Stomach (tissue), 9 donors: ENCODE results near the gene TMEM141. TPM values are rescaled to one million over a fixed set of nuclear protein-coding genes. Genes with fewer than 3 reads are reported as not detected.
"Not testable (repeated sequence)": the region's sequence is repeated elsewhere in the genome, so short reads cannot be mapped to it uniquely, and the experiment has no call there.

ENCODE experiments used
- DNase-seq, 2 donors: peaks; one replicate each; pipeline versions ENCODE4 v3.0.0 to v3.0.0-alpha.2; 2013 to 2019
- H3K27ac ChIP-seq, 5 donors: fragments of 200-600 bp in 4 of 5; sonication (generic) in 4 of 5; one replicate each; pipeline ENCODE4 v1.5.1; 2013 to 2019; ENCODE audit warnings: mild to moderate bottlenecking in 1 of 5, moderate library complexity in 1 of 5
- H3K27me3 ChIP-seq, 3 donors: fragments of 200-600 bp; sonication (generic); one replicate each; pipeline ENCODE4 v1.5.1; 2017 to 2019; ENCODE audit warnings: mixed run types in 1 of 3
- H3K36me3 ChIP-seq, 4 donors: fragments of 200-600 bp; sonication (generic); 1 replicate in 3 of 4; 2 replicates in 1 of 4; pipeline ENCODE4 v1.5.1; 2016 to 2019
- H3K4me1 ChIP-seq, 4 donors: fragments of 200-600 bp; sonication (generic); one replicate each; pipeline ENCODE4 v1.5.1; 2016 to 2019
- H3K4me3 ChIP-seq, 4 donors: fragments of 200-600 bp; sonication (generic) in 3 of 4; one replicate each; pipeline ENCODE4 v1.5.1; 2016 to 2019; ENCODE audit warnings: mild to moderate bottlenecking in 1 of 4
- H3K9me3 ChIP-seq, 4 donors: fragments of 200-600 bp; sonication (generic); one replicate each; pipeline ENCODE4 v1.5.1; 2016 to 2019
- CTCF ChIP-seq, 7 experiments: fragments of 450-650 bp in 4 of 7; fragments of 200-600 bp in 3 of 7; sonication (generic) in 3 of 7; IDR thresholded peaks; one replicate each; pipeline ENCODE4 v1.5.1; 2016 to 2019; ENCODE audit warnings: antibody characterized with exemption in 7 of 7, control low read depth in 2 of 7, mild to moderate bottlenecking in 1 of 7
- EP300 ChIP-seq: sonication (generic); formaldehyde crosslinking; IDR thresholded peaks from one replicate; pipeline ENCODE4 v1.6.1; 2017; ENCODE audit warnings: antibody characterized with exemption
- POLR2A ChIP-seq, 4 donors: fragments of 450-650 bp; IDR thresholded peaks; one replicate each; pipeline ENCODE4 v1.6.1; 2016; ENCODE audit warnings: antibody characterized with exemption in 4 of 4, control low read depth in 2 of 4, mild to moderate bottlenecking in 1 of 4, moderate library complexity in 1 of 4
- POLR2AphosphoS5 ChIP-seq, 3 donors: sonication (generic); formaldehyde crosslinking; IDR thresholded peaks; one replicate each; pipeline ENCODE4 v1.6.1; 2016; ENCODE audit warnings: antibody characterized with exemption in 3 of 3
- WGBS, 5 donors: extraction: QIAGEN DNeasy Blood & Tissue Kit in 3 of 5; methylation state at CpG; one replicate each; pipeline versions ENCODE4 v1.1.5 to v1.1.7; 2013 to 2018; 5-methylcytosine and 5-hydroxymethylcytosine counted together
- intact Hi-C: fragments of 100-400 bp; cut with DNase I; formaldehyde crosslinking; loops from one replicate; pipeline ENCODE4 v1.15.1; 2023; ENCODE audit warnings: low total_unique reads
- polyA plus RNA-seq, 3 donors: library from polyadenylated mRNA; stranded (reverse); fragments of 200-250 nt; gene quantifications; one replicate each; pipeline ENCODE4 v1.2.3, GENCODE V29; 2013
- total RNA-seq, 5 donors: library from RNA; depleted of rRNA; stranded (reverse); fragments of >200 nt; gene quantifications; one replicate each; pipeline versions ENCODE4 v1.1.0 to v1.2.3, GENCODE V29; 2014 to 2016
- donor health status: healthy with polysubstance abuse.
- donor health status: Bipolar disorder and iron deficiency.
- donor health status: healthy.

TMEM141 gene
- total and polyA plus RNA-seq, 8 donors: 11.1 to 219 (median 103) TPM

GRCh38 chr9:136753371-136754058 is 37.6 kb upstream of the TMEM141 start:
- H3K27me3 ChIP-seq: no peaks in the 10 kb centered on the region
- peaks cover 0 to 27% (median 9%) of the 10 kb centered on the region in 4 donors for H3K9me3 ChIP-seq
- H3K4me1 ChIP-seq: peaks cover 0 to 9% (median 0%) of the 10 kb centered on the region in 4 donors
- no peak overlapping the region for H3K27ac ChIP-seq
- H3K4me3 ChIP-seq: no peak overlapping the region
- DNase-seq: no peak
- H3K36me3 ChIP-seq: no peaks in the 10 kb centered on the region
- WGBS, 5 donors: 81 to 90% (median 89%) methylated on average over 28 to 31 of the region's 31 CpGs
- TF ChIP-seq CTCF (IDR thresholded peaks at IDR 0.05): no peak
- no peak for TF ChIP-seq POLR2A (IDR thresholded peaks at IDR 0.05)
- TF ChIP-seq EP300: no peak
- no peak for TF ChIP-seq POLR2AphosphoS5 (IDR thresholded peaks at IDR 0.05)
- intact Hi-C loops: no loop called here

- TF ChIP-seq CTCF (IDR thresholded peaks at IDR 0.05): no peak
- TF ChIP-seq POLR2A (IDR thresholded peaks at IDR 0.05): no peak
- TF ChIP-seq POLR2AphosphoS5 (IDR thresholded peaks at IDR 0.05): no peak
- no peak for TF ChIP-seq EP300
- Histone ChIP-seq H3K27ac (no peak overlapping the region), H3K4me3 (no peak overlapping the region), H3K9me3 (peaks cover 0 to 27% (median 9%) of the 10 kb centered on the region in 4 donors), H3K27me3 (peaks cover 0 to 4% (median 0%) of the 10 kb centered on the region in 3 donors), H3K4me1 (peaks cover 0 to 3% (median 0%) of the 10 kb centered on the region in 4 donors), H3K36me3 (no peaks in the 10 kb centered on the region)
- intact Hi-C loops: no loop called here
- WGBS, 5 donors: 42 to 72% (median 61%) methylated on average over 10 to 17 of the region's 17 CpGs
- no peak for DNase-seq
Observed at GRCh38 chr9:136754059-136754572, 37.0 kb upstream of the TMEM141 start.

- 68 to 89% (median 81%) methylated on average over 15 to 24 of the region's 24 CpGs for WGBS, 5 donors
Observed at GRCh38 chr9:136754626-136755301, 36.4 kb upstream of the TMEM141 start.

GRCh38 chr9:136755302-136756133 is 35.6 kb upstream of the TMEM141 start:
- H3K4me3 ChIP-seq, H3K27ac ChIP-seq, DNase-seq, H3K36me3 ChIP-seq, H3K4me1 ChIP-seq, intact Hi-C loops: not testable (repeated sequence)
- peaks cover 0 to 27% (median 9%) of the 10 kb centered on the region in 4 donors for H3K9me3 ChIP-seq
- peaks cover 0 to 18% (median 0%) of the 10 kb centered on the region in 3 donors for H3K27me3 ChIP-seq
- 90 to 94% (median 92%) methylated on average over 17 to 22 of the region's 22 CpGs for WGBS, 5 donors

More at GRCh38 chr9:136754626-136755301, 36.4 kb upstream of the TMEM141 start:
- Histone ChIP-seq H3K36me3 (no peaks in the 10 kb centered on the region), H3K27ac (no peak overlapping the region), H3K4me3 (no peak overlapping the region), H3K4me1 (no peaks in the 10 kb centered on the region), H3K9me3 (peaks cover 0 to 27% (median 9%) of the 10 kb centered on the region in 4 donors), H3K27me3 (peaks cover 0 to 10% (median 0%) of the 10 kb centered on the region in 3 donors)
- intact Hi-C loops: no loop called here
- TF ChIP-seq CTCF (IDR thresholded peaks at IDR 0.05) (no peak), EP300 (no peak), POLR2A (IDR thresholded peaks at IDR 0.05) (no peak), POLR2AphosphoS5 (IDR thresholded peaks at IDR 0.05) (no peak)
- DNase-seq: no peak
